GM18505 (cell line): Measurements from ENCODE around the gene GFRA1.

ENCODE experiments used
- ATAC-seq: cut with Tn5 transposase; IDR thresholded peaks from one replicate; pipeline ENCODE4 v1.9.1; 2021; ENCODE audit not compliant: unreplicated experiment
- POLR2A ChIP-seq: IDR thresholded peaks from 4 replicates; pipeline ENCODE4 v1.6.1; 2011; ENCODE audit warnings: borderline replicate concordance; ENCODE audit not compliant: insufficient read depth, insufficient read length; ENCODE audit errors: extremely low read depth

GFRA1 gene

DNA sequence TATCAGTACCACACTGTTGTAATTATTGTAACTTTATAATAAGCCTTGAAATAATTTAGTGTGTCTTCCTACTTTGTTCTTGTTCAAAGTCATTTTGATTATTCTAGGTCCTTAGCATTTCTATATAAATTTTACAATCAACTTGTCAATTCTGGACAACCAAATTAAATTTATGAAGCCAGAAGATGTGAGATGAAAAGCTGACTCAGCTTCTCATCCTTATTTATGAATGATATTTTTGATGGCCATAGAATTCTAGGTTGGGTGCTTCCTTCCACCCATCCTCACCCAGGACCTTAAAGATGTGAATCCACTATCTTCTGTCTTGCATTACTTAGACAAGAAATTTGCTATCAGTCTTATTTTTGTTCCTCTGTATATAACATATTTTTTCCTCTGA, 261.1 kb downstream of the GFRA1 start:
- TF ChIP-seq POLR2A, result no peak
- no peak for ATAC-seq

DNA sequence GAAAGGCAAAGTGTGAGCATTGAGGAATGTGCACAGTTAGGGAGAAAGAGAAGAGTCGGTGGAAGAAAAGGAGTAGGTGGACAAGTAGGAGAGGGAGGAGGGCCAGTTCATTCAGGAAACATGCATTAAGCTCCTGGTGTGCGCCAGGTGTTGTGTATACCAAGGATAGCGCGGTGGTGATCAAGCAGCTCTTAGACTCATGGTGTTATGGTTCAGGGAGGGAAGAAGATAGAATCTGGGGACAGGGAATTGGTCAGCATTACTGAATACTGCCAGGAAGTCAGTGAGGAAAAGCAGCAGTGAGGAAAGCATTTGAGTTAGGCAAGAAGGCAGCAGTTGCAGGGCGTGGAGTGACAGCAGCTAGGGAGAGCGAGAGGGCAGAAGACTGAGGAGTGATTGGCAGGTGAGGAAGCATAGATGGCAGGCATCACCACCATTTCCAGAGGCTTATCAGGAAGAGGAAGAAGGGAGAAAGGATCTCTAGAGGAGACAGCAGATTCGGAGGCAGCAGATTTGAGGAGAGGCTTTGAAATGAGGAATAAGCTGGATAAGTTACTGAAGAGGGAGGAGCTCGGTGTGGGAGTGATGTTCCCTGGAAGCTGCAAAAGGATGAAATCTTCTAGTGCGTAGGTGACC, 265.6 kb downstream of the GFRA1 start:
- no peak for TF ChIP-seq POLR2A

More for the DNA sequence above, 265.6 kb downstream of the GFRA1 start:
- ATAC-seq, result no peak
